ENCODE data around the gene TEDC1. TPM values are rescaled to one million over a fixed set of nuclear protein-coding genes. Genes with fewer than 3 reads are reported as not detected.
"Not testable (repeated sequence)": the region's sequence is repeated elsewhere in the genome, so short reads cannot be mapped to it uniquely, and the experiment has no call there.

TEDC1 gene
- total RNA-seq, 4 donors from 2014 or later, result 5.5 to 20.4 (median 14.2) TPM

- DNase-seq (ENCODE audit: low spot score in 2 of 2), result no peak
- TF ChIP-seq EP300 (IDR thresholded peaks at IDR 0.05), result no peak
- TF ChIP-seq POLR2A (IDR thresholded peaks at IDR 0.05), result no peak
- no peak for TF ChIP-seq CTCF (IDR thresholded peaks at IDR 0.05)
- WGBS, 2 donors, result 84 to 88% methylated on average over 23 of the region's 23 CpGs
- Histone ChIP-seq H3K27me3 (peaks cover 0 to 18% of the 10 kb centered on the region in 2 donors), H3K36me3 (no peaks in the 10 kb centered on the region), H3K9me3 (peaks cover 0 to 13% (median 3%) of the 10 kb centered on the region in 4 donors), H3K27ac (no peak overlapping the region), H3K4me1 (peaks cover 0 to 6% (median 0%) of the 10 kb centered on the region in 4 donors), H3K4me3 (no peak overlapping the region)
These were observed 47.5 kb downstream of the TEDC1 start for GRCh38 chr14:105538481-105539049.

- H3K27ac ChIP-seq, result no peak overlapping the region
- H3K4me3 ChIP-seq, result no peak overlapping the region
- no peaks in the 10 kb centered on the region for H3K36me3 ChIP-seq
- peaks cover 0 to 17% (median 3%) of the 10 kb centered on the region in 4 donors for H3K9me3 ChIP-seq
- no peak for DNase-seq (ENCODE audit: low spot score in 2 of 2)
- no peak for TF ChIP-seq POLR2A (IDR thresholded peaks at IDR 0.05)
- no peak for TF ChIP-seq CTCF (IDR thresholded peaks at IDR 0.05)
- TF ChIP-seq EP300 (IDR thresholded peaks at IDR 0.05), result no peak
- H3K4me1 ChIP-seq, result peaks cover 0 to 6% (median 0%) of the 10 kb centered on the region in 4 donors
- peaks cover 0 to 18% of the 10 kb centered on the region in 2 donors for H3K27me3 ChIP-seq
- 71 to 79% methylated on average over 9 of the region's 9 CpGs for WGBS, 2 donors
These were observed 49.8 kb downstream of the TEDC1 start for GRCh38 chr14:105540811-105541210.

DNA sequence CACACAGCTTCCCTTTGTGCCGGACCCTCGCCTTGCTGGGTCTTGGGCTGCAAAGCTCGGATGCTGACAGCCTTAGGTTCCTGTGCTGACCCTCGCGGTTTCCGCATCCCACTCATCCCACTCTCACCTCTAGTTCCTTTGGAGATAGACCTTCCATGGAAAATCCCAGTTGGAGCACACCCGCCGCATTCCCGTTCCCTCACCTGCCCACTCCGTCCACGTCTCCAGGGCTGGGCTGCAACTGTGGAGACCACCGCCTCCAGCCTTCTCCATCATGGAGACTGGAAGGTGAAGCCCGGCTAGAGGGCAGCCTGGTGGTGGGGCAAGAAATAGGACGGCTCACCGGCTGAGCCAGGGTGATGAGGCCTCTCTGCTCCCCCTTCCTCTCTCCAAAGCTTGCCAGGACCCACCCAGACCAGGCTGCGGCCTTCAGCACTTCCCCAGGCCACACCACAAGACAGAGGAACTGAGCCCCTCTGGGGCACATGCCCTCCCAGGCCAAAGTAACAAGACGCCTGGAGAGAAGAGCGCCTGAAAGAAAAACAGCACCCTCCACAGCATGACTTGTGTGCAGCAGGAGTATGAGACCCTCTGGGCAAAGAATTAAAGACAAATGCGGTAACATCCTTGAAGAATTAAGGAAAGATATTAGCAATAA, 50.3 kb downstream of the TEDC1 start:
- no peak for DNase-seq (ENCODE audit: low spot score in 2 of 2)
- Histone ChIP-seq H3K9me3 (peaks cover 0 to 17% (median 3%) of the 10 kb centered on the region in 4 donors), H3K27me3 (peaks cover 0 to 18% of the 10 kb centered on the region in 2 donors), H3K4me3 (no peak overlapping the region), H3K4me1 (peaks cover 0 to 6% (median 0%) of the 10 kb centered on the region in 4 donors), H3K27ac (no peak overlapping the region), H3K36me3 (no peaks in the 10 kb centered on the region)
- TF ChIP-seq EP300 (IDR thresholded peaks at IDR 0.05), result no peak
- TF ChIP-seq POLR2A (IDR thresholded peaks at IDR 0.05), result no peak
- TF ChIP-seq CTCF (IDR thresholded peaks at IDR 0.05), result no peak
- WGBS, 2 donors, result 79 to 82% methylated on average over 19 of the region's 19 CpGs

DNA sequence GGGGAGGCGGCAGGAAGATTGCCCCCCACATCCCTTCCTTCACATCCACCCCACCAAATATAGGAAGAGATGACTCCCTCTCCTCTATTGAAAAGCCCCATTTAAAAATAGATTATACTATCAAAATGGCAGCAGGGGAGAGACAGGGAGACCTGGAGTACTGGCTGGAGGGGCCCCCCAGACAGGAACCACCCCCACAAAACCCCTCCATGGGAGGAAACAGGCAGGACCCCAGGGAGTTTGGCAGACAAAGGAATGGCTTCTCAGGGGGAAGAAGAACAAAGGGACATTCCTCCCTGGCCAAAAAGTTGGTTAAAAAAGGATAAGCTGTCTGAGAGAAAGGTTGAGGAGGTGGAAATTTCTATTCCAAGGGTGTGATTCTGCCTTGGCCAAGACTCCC, 54.6 kb downstream of the TEDC1 start:
- WGBS, 2 donors, result 67 to 83% methylated on average over 1 of the region's 1 CpG
- not testable (repeated sequence) for H3K36me3 ChIP-seq; H3K4me1 ChIP-seq; H3K27ac ChIP-seq; DNase-seq (ENCODE audit: low spot score in 2 of 2); H3K27me3 ChIP-seq; H3K4me3 ChIP-seq
- peaks cover 0 to 17% (median 3%) of the 10 kb centered on the region in 4 donors for H3K9me3 ChIP-seq

- 93% methylated on average over 12 of the region's 20 CpGs; no CpG with 5 or more reads in 1 of the 2 donors for WGBS, 2 donors
- H3K9me3 ChIP-seq, result peaks cover 0 to 17% (median 3%) of the 10 kb centered on the region in 4 donors
- H3K36me3 ChIP-seq; H3K4me3 ChIP-seq; DNase-seq (ENCODE audit: low spot score in 2 of 2); H3K4me1 ChIP-seq; H3K27me3 ChIP-seq; H3K27ac ChIP-seq: not testable (repeated sequence)
These were observed 55.4 kb downstream of the TEDC1 start for GRCh38 chr14:105546410-105546809.

- WGBS, 2 donors, result 97% methylated on average over 6 to 9 of the region's 24 CpGs
- H3K4me1 ChIP-seq; H3K4me3 ChIP-seq; H3K36me3 ChIP-seq; DNase-seq (ENCODE audit: low spot score in 2 of 2); H3K27me3 ChIP-seq; H3K27ac ChIP-seq: not testable (repeated sequence)
- peaks cover 0 to 17% (median 3%) of the 10 kb centered on the region in 4 donors for H3K9me3 ChIP-seq
These were observed 56.0 kb downstream of the TEDC1 start for GRCh38 chr14:105547072-105547471.
